Measurements from ENCODE around the gene SPACA1. TPM values are rescaled to one million over a fixed set of nuclear protein-coding genes. Genes with fewer than 3 reads are reported as not detected.

Gene SPACA1
- total and polyA plus RNA-seq, 2 of the 8 experiments (the other 6 are each of a cell fraction or from before 2014, with no cell fraction given) = not detected

DNA sequence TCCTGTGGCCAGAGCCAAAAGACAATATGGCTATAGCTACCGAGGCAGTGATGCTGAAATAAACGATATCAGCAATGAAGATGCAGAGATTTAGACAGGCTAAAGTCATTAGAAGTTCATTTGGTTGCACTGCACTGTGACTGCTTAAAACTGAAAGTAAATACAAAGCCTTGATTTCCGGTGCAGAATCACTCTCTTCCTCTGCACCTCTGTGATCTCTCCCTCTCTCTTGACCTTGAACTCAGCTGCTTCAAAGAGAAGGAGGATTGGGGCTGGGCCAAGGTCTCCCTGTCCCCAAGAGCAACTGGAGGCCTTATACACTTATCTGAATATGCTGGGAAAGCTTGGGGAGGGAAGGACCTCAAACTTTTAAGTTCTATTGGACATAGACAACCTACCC lies 34.6 kb upstream of the SPACA1 start:
- POLR2A ChIA-PET (ENCODE audit: partially characterized antibody) = no interaction called here
- Histone ChIP-seq H3K4ac (replicated peaks; ENCODE audit: insufficient read length, low read depth, low read length) (no peak overlapping the region), H3K23me2 (ENCODE audit: low read depth, low read length) (no peaks in the 10 kb centered on the region), H3K36me3 (ENCODE audit: control insufficient read depth in 2 of 4, insufficient read depth in 4 of 4, low read length in 3 of 4) (no peaks in the 10 kb centered on the region), H3K79me1 (ENCODE audit: low read depth, low read length) (no peaks in the 10 kb centered on the region), H3K14ac (ENCODE audit: insufficient read length) (no peak overlapping the region), H2BK5ac (ENCODE audit: low read depth, low read length) (no peak overlapping the region), H3K23ac (ENCODE audit: insufficient read length) (no peak overlapping the region), H3K27ac (ENCODE audit: low read depth, low read length) (no peak overlapping the region), H3K4me1 (replicated peaks in 1 of 4; ENCODE audit: control insufficient read depth in 3 of 4, insufficient read depth in 4 of 4, low read length in 3 of 4) (no peaks in the 10 kb centered on the region), H4K5ac (ENCODE audit: insufficient read length, low read depth, low read length) (no peak overlapping the region), H3K56ac (replicated peaks; ENCODE audit: insufficient read length, low read depth, low read length) (no peak overlapping the region), H4K20me1 (replicated peaks in 1 of 2; ENCODE audit: control insufficient read depth in 1 of 2, insufficient read depth in 2 of 2, low read length in 2 of 2) (no peaks in the 10 kb centered on the region), H4K8ac (ENCODE audit: extremely low read depth, insufficient read depth, low read length) (no peak overlapping the region), H3K79me2 (ENCODE audit: control insufficient read depth in 1 of 2, insufficient read depth in 2 of 2, low read length in 2 of 2) (no peaks in the 10 kb centered on the region), H3K4me3 (ENCODE audit: extremely low read depth in 1 of 4, insufficient read depth in 2 of 4, low read depth in 3 of 4, low read length in 4 of 4) (no peak overlapping the region), H2BK12ac (ENCODE audit: low read depth, low read length) (no peak overlapping the region), H3K18ac (ENCODE audit: extremely low read depth, low read length) (no peak overlapping the region), H3K27me3 (replicated peaks in 1 of 4; ENCODE audit: control insufficient read depth in 3 of 4, extremely low read depth in 1 of 4, insufficient read depth in 3 of 4, low read length in 3 of 4) (no peaks in the 10 kb centered on the region), H3K9ac (replicated peaks in 1 of 4; ENCODE audit: extremely low read depth in 1 of 4, low read depth in 3 of 4, low read length in 3 of 4) (no peak overlapping the region), H2BK120ac (replicated peaks; ENCODE audit: low read depth, low read length) (no peak overlapping the region), H3K9me3 (ENCODE audit: insufficient read depth in 2 of 2, low read depth in 1 of 2, low read length in 1 of 2) (0 out of 4 replicates have a peak, but pooled peaks cover 0 to 3% of the 10 kb centered on the region in 2 experiments), H2BK15ac (ENCODE audit: low read length) (no peak overlapping the region), H4K91ac (replicated peaks; ENCODE audit: insufficient read length, low read length) (no peak overlapping the region), H2BK20ac (ENCODE audit: low read length) (no peak overlapping the region), H2AK5ac (ENCODE audit: low read depth, low read length) (no peak overlapping the region), H2AFZ (ENCODE audit: low read length) (no peak overlapping the region), H3K4me2 (ENCODE audit: insufficient read depth in 1 of 2, low read depth in 2 of 2, low read length in 2 of 2) (no peak overlapping the region)
- CTCF ChIA-PET (ENCODE audit: partially characterized antibody) = interaction anchor here (2.2 kb wide), 1 partner anchor 11 kb away, joined by 7 read pairs; no protein-coding TSS in a partner anchor
- 93% methylated on average over 3 of the region's 3 CpGs; no CpG with 5 or more reads in 1 of the 2 experiments for WGBS, 2 experiments (ENCODE audit: extremely low coverage in 1 of 2, insufficient coverage in 1 of 2, insufficient read length in 1 of 2, insufficient replicate concordance in 2 of 2, low coverage in 1 of 2, low lambda C conversion rate in 2 of 2, missing lambda C conversion rate in 1 of 2)
- FAIRE-seq (no peak), DNase-seq (ENCODE audit: low read depth in 1 of 2, low spot score in 2 of 2) (no peak)
- TF ChIP-seq RXRA (IDR thresholded peaks at IDR 0.05; ENCODE audit: insufficient read depth, low read depth, low read length) (no peak), RFX5 (IDR thresholded peaks at IDR 0.05; ENCODE audit: borderline replicate concordance, low read depth, low read length) (no peak), FOSL1 (IDR thresholded peaks at IDR 0.05; ENCODE audit: insufficient read depth, low read depth, low read length) (no peak), JUND (IDR thresholded peaks at IDR 0.05; ENCODE audit: low read length) (no peak), RBBP5 (IDR thresholded peaks at IDR 0.05; ENCODE audit: borderline replicate concordance, low read depth, low read length) (no peak), POLR2AphosphoS5 (IDR thresholded peaks at IDR 0.05; ENCODE audit: low read depth, low read length) (no peak), GTF2F1 (IDR thresholded peaks at IDR 0.05; ENCODE audit: borderline replicate concordance, low read depth, low read length) (no peak), EGR1 (IDR thresholded peaks at IDR 0.05; ENCODE audit: borderline replicate concordance, low read depth, low read length) (no peak), CEBPB (IDR thresholded peaks at IDR 0.05; ENCODE audit: low read depth, low read length) (no peak), KDM4A (IDR thresholded peaks at IDR 0.05; ENCODE audit: low read depth, low read length, severe bottlenecking) (no peak), TAF1 (IDR thresholded peaks at IDR 0.05; ENCODE audit: low read depth, low read length) (no peak)
- TF ChIP-seq, protein P1, sequence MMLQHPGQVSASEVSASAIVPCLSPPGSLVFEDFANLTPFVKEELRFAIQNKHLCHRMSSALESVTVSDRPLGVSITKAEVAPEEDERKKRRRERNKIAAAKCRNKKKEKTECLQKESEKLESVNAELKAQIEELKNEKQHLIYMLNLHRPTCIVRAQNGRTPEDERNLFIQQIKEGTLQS (IDR thresholded peaks at IDR 0.05; ENCODE audit: insufficient read depth, low read depth, low read length) = no peak
- TF ChIP-seq, protein P2, sequence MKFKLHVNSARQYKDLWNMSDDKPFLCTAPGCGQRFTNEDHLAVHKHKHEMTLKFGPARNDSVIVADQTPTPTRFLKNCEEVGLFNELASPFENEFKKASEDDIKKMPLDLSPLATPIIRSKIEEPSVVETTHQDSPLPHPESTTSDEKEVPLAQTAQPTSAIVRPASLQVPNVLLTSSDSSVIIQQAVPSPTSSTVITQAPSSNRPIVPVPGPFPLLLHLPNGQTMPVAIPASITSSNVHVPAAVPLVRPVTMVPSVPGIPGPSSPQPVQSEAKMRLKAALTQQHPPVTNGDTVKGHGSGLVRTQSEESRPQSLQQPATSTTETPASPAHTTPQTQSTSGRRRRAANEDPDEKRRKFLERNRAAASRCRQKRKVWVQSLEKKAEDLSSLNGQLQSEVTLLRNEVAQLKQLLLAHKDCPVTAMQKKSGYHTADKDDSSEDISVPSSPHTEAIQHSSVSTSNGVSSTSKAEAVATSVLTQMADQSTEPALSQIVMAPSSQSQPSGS (IDR thresholded peaks at IDR 0.05; ENCODE audit: low read length) = no peak

Measured in H1 (cell line).